HFF-Myc (cell line): ENCODE results near the gene TAF11L12.
"Not testable (repeated sequence)": the region's sequence is repeated elsewhere in the genome, so short reads cannot be mapped to it uniquely, and the experiment has no call there.

Experiments
- DNase-seq: peaks from one replicate; pipeline ENCODE4 v3.0.0-alpha.2; 2011; ENCODE audit warnings: low read depth; ENCODE audit errors: extremely low read depth
- H3K4me3 ChIP-seq: replicated peaks from 2 replicates; pipeline ENCODE4 v1.5.1; 2011; ENCODE audit warnings: low read depth, mild to moderate bottlenecking, control low read depth, low read length
- CTCF ChIP-seq: IDR thresholded peaks from 2 replicates; pipeline ENCODE4 v1.5.1; 2012; ENCODE audit warnings: mild to moderate bottlenecking, low read depth, low read length, control low read depth; ENCODE audit errors: missing control alignments

The TAF11L12 gene

GRCh38 chr5:17610092-17610491, at the start of gene TAF11L12:
TSS of gene TAF11L12 (plus strand) at chr5:17610392.
- not testable (repeated sequence) for DNase-seq, H3K4me3 ChIP-seq

GRCh38 chr5:17585658-17586057, 24.5 kb upstream of the TAF11L12 start, which contains the start of gene TAF11L7:
TSS of gene TAF11L7 (minus strand) at chr5:17585758.
- DNase-seq: not testable (repeated sequence)

GRCh38 chr5:17590860-17591259, 19.3 kb upstream of the TAF11L12 start, which contains the start of gene TAF11L8:
TSS of gene TAF11L8 (minus strand) at chr5:17590960.
- H3K4me3 ChIP-seq, DNase-seq: not testable (repeated sequence)

More at GRCh38 chr5:17585658-17586057, 24.5 kb upstream of the TAF11L12 start, which contains the start of gene TAF11L7:
- not testable (repeated sequence) for H3K4me3 ChIP-seq

GRCh38 chr5:17594255-17594654, 15.9 kb upstream of the TAF11L12 start, which contains the start of gene TAF11L9:
TSS of gene TAF11L9 (minus strand) at chr5:17594394.
- not testable (repeated sequence) for DNase-seq, H3K4me3 ChIP-seq

GRCh38 chr5:17597728-17598127, 12.5 kb upstream of the TAF11L12 start, which contains the start of gene TAF11L10:
TSS of gene TAF11L10 (minus strand) at chr5:17597828.
- not testable (repeated sequence) for H3K4me3 ChIP-seq, DNase-seq

GRCh38 chr5:17603880-17604279, 6.3 kb upstream of the TAF11L12 start, which contains the start of gene TAF11L11:
TSS of gene TAF11L11 (plus strand) at chr5:17604183.
- H3K4me3 ChIP-seq, DNase-seq: not testable (repeated sequence)

- TF ChIP-seq CTCF: no peak
- no peak for DNase-seq
- no peak overlapping the region for H3K4me3 ChIP-seq
Measured at GRCh38 chr5:17604951-17605350, 5.2 kb upstream of the TAF11L12 start.

GRCh38 chr5:17607461-17607860, 2.7 kb upstream of the TAF11L12 start:
- DNase-seq, H3K4me3 ChIP-seq: not testable (repeated sequence)

GRCh38 chr5:17614872-17615605, 4.8 kb downstream of the TAF11L12 start:
- H3K4me3 ChIP-seq: no peak overlapping the region
- no peak for DNase-seq
- no peak for TF ChIP-seq CTCF

- no peak for DNase-seq
- TF ChIP-seq CTCF: no peak
- H3K4me3 ChIP-seq: no peak overlapping the region
Measured at GRCh38 chr5:17619354-17619753, 9.2 kb downstream of the TAF11L12 start.
